Measurements from ENCODE around the gene CTSF.
"Not testable (repeated sequence)": the region's sequence is repeated elsewhere in the genome, so short reads cannot be mapped to it uniquely, and the experiment has no call there.

Gene CTSF

GRCh38 chr11:66546966-66547661 lies 21.3 kb downstream of the CTSF start:
- ChIA-PET CTCF (interaction anchor here (0.5 to 0.6 kb wide), 2 partner anchors 28 to 1963 kb away, joined by 4 to 6 read pairs; no protein-coding TSS in a partner anchor), POLR2A (ENCODE audit: low non-redundant PET) (interaction anchor here (0.7 kb wide), 1 partner anchor 987 kb away, joined by 3 read pairs; no protein-coding TSS in a partner anchor)
- TF ChIP-seq CTCF (conservative IDR thresholded peaks at IDR 0.05; ENCODE audit: low read depth): no peak
- no peak overlapping the region for H3K27ac ChIP-seq
- DNase-seq (ENCODE audit: low spot score): no peak

- DNase-seq (ENCODE audit: low spot score): no peak
- ChIA-PET CTCF (interaction anchor here (0.5 to 1.0 kb wide), 4 partner anchors 27 to 1962 kb away, joined by 3 to 6 read pairs (median 4); partner anchors contain the start of genes CCDC87 and CCS), POLR2A (ENCODE audit: low non-redundant PET) (interaction anchor here (0.7 to 0.9 kb wide), 2 partner anchors 12 to 20 kb away, joined by 3 to 4 read pairs; no protein-coding TSS in a partner anchor)
- TF ChIP-seq CTCF (conservative IDR thresholded peaks at IDR 0.05; ENCODE audit: low read depth): no peak
- H3K27ac ChIP-seq: peak within 1 kb of the TSS; percentile 66
Observed at GRCh38 chr11:66546368-66546965, 21.9 kb downstream of the CTSF start, which contains the start of gene ACTN3. ACTN3 (plus strand) TSS chr11:66546903; CDS start chr11:66546938, 35 bp downstream.

GRCh38 chr11:66545701-66546367 lies 22.6 kb downstream of the CTSF start, which contains the start of gene ZDHHC24:
ZDHHC24 (minus strand) TSS chr11:66546048; CDS start chr11:66546003, 45 bp downstream.
- DNase-seq (ENCODE audit: low spot score): peak; percentile 98
- POLR2A ChIA-PET (ENCODE audit: low non-redundant PET): interaction anchor here (0.5 to 0.9 kb wide), 3 partner anchors 11 to 145 kb away, joined by 3 to 4 read pairs (median 4); no protein-coding TSS in a partner anchor
- TF ChIP-seq CTCF (conservative IDR thresholded peaks at IDR 0.05; ENCODE audit: low read depth): no peak
- peak within 1 kb of the TSS; percentile 66 for H3K27ac ChIP-seq
- CTCF ChIA-PET: interaction anchor here (0.5 to 1.0 kb wide), 5 partner anchors 35 to 1962 kb away, joined by 3 to 6 read pairs (median 3); partner anchors contain the start of genes CCDC87 and CCS

GRCh38 chr11:66544952-66545351 lies 23.5 kb downstream of the CTSF start:
- not testable (repeated sequence) for DNase-seq (ENCODE audit: low spot score)
- ChIA-PET POLR2A (ENCODE audit: low non-redundant PET) (interaction anchor here (0.5 kb wide), 1 partner anchor 144 kb away, joined by 4 read pairs; no protein-coding TSS in a partner anchor), CTCF (interaction anchor here (0.7 kb wide), 1 partner anchor 34 kb away, joined by 3 read pairs; no protein-coding TSS in a partner anchor)
- H3K27ac ChIP-seq: 0 out of 2 replicates have a peak overlapping the region, but pooled peaks have one; percentile 66

GRCh38 chr11:66543263-66544107 lies 24.9 kb downstream of the CTSF start:
- DNase-seq (ENCODE audit: low spot score): no peak
- H3K27ac ChIP-seq: peak overlapping the region; percentile 54; the same call in 1 of the 2 replicates
- TF ChIP-seq CTCF (conservative IDR thresholded peaks at IDR 0.05; ENCODE audit: low read depth): no peak
- ChIA-PET POLR2A (ENCODE audit: low non-redundant PET) (no interaction called here), CTCF (no interaction called here)

DNA sequence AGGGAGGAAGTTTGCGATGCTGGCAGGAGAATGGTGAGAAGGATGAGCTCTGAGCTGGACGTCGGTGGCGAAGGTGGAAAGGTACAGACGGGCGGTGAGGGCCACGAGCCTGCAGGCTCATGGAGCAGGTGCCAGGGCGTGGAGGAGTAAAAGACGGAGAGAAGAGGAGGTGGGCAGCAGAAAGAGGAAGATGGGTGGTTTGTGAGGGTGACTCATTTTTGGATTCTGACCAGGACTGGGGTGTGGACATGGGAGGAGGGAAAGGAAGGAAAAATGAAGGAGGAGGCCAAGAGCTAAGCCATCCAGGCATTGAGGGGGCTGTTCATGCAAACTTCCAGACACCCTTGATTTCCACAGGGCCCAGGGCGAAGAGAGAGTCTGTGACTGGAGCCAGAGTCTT lies 26.0 kb downstream of the CTSF start:
- H3K27ac ChIP-seq: peak overlapping the region; percentile 54
- no peak for DNase-seq (ENCODE audit: low spot score)
- no peak for TF ChIP-seq CTCF (conservative IDR thresholded peaks at IDR 0.05; ENCODE audit: low read depth)
- CTCF ChIA-PET: no interaction called here
- POLR2A ChIA-PET (ENCODE audit: low non-redundant PET): no interaction called here

Measured in RWPE1 (cell line).